Uterus (tissue), 4 donors: ENCODE measurements around the gene FAM181A. TPM values are rescaled to one million over a fixed set of nuclear protein-coding genes. Genes with fewer than 3 reads are reported as not detected.

Experiments used
- DNase-seq, 2 donors: peaks; one replicate each; pipeline ENCODE4 v3.0.0-alpha.2; 2019 to 2020
- H3K27ac ChIP-seq, 2 donors: fragments of 200-600 bp; sonication (generic); 1 replicate in 1 of 2; 2 replicates in 1 of 2; pipeline ENCODE4 v1.5.1; 2016 to 2018
- H3K27me3 ChIP-seq, 2 donors: fragments of 200-600 bp; sonication (generic); one replicate each; pipeline ENCODE4 v1.5.1; 2018 to 2019; ENCODE audit warnings: control low read depth in 1 of 2
- H3K36me3 ChIP-seq, 2 donors: fragments of 200-600 bp; sonication (generic); one replicate each; pipeline ENCODE4 v1.5.1; 2019; ENCODE audit warnings: control low read depth in 1 of 2
- H3K4me1 ChIP-seq, 2 donors: fragments of 200-600 bp; sonication (generic); one replicate each; pipeline ENCODE4 v1.5.1; 2018 to 2019; ENCODE audit warnings: control low read depth in 1 of 2
- H3K4me3 ChIP-seq, 2 donors: fragments of 200-600 bp; sonication (generic); 1 replicate in 1 of 2; 2 replicates in 1 of 2; pipeline ENCODE4 v1.5.1; 2018 to 2019; ENCODE audit warnings: mild to moderate bottlenecking in 1 of 2
- H3K9me3 ChIP-seq, 2 donors: fragments of 200-600 bp; sonication (generic); one replicate each; pipeline ENCODE4 v1.5.1; 2019; ENCODE audit warnings: control low read depth in 1 of 2
- CTCF ChIP-seq, 4 experiments: fragments of 200-600 bp in 2 of 4; fragments of 450-650 bp in 2 of 4; sonication (generic) in 2 of 4; IDR thresholded peaks; one replicate each; pipeline ENCODE4 v1.5.1; 2016 to 2019; ENCODE audit warnings: antibody characterized with exemption in 4 of 4, mild to moderate bottlenecking in 2 of 4, moderate library complexity in 1 of 4
- POLR2A ChIP-seq, 2 donors: fragments of 450-650 bp; IDR thresholded peaks; one replicate each; pipeline ENCODE4 v1.6.1; 2016; ENCODE audit warnings: antibody characterized with exemption in 2 of 2, mild to moderate bottlenecking in 1 of 2, moderate library complexity in 1 of 2
- intact Hi-C: fragments of 100-400 bp; cut with DNase I; formaldehyde crosslinking; loops from one replicate; pipeline ENCODE4 v1.15.1; 2023; ENCODE audit warnings: low total_unique reads
- total RNA-seq, 4 donors: library from RNA; depleted of rRNA in 3 of 4; stranded (reverse); fragments of >200 nt in 3 of 4; gene quantifications; one replicate each; pipeline versions ENCODE4 v1.1.0 to v1.2.4, GENCODE V29; 2014 to 2023
- donor health status: DM: yes; HTN: yes; CAD: no.

FAM181A gene
- total RNA-seq, 4 donors from 2014 or later, result 0.48 TPM; not detected in 3

- intact Hi-C loops, result no loop called here
Observed at GRCh38 chr14:93926245-93926872, 785 bp upstream of the FAM181A start.

GRCh38 chr14:93927800-93928145, 629 bp downstream of the FAM181A start:
- Histone ChIP-seq H3K4me1 (no peaks in the 10 kb centered on the region), H3K4me3 (no peak overlapping the region), H3K27me3 (no peaks in the 10 kb centered on the region), H3K36me3 (no peaks in the 10 kb centered on the region), H3K9me3 (no peaks in the 10 kb centered on the region), H3K27ac (no peak overlapping the region)
- TF ChIP-seq POLR2A (IDR thresholded peaks at IDR 0.05), result no peak
- no peak for TF ChIP-seq CTCF (IDR thresholded peaks at IDR 0.05)
- intact Hi-C loops, result no loop called here
- DNase-seq, result no peak

More at GRCh38 chr14:93926245-93926872, 785 bp upstream of the FAM181A start:
- Histone ChIP-seq H3K36me3 (no peaks in the 10 kb centered on the region), H3K9me3 (no peaks in the 10 kb centered on the region), H3K4me3 (no peak overlapping the region), H3K4me1 (no peaks in the 10 kb centered on the region), H3K27ac (no peak overlapping the region), H3K27me3 (no peaks in the 10 kb centered on the region)
- TF ChIP-seq CTCF (IDR thresholded peaks at IDR 0.05) (no peak), POLR2A (IDR thresholded peaks at IDR 0.05) (no peak)
- no peak for DNase-seq

- no peaks in the 10 kb centered on the region for H3K4me1 ChIP-seq
- no peaks in the 10 kb centered on the region for H3K9me3 ChIP-seq
- no peaks in the 10 kb centered on the region for H3K27me3 ChIP-seq
- no peak overlapping the region for H3K27ac ChIP-seq
- no peaks in the 10 kb centered on the region for H3K36me3 ChIP-seq
- DNase-seq, result no peak
- no peak overlapping the region for H3K4me3 ChIP-seq
- no peak for TF ChIP-seq CTCF (IDR thresholded peaks at IDR 0.05)
- TF ChIP-seq POLR2A (IDR thresholded peaks at IDR 0.05), result no peak
- intact Hi-C loops, result no loop called here
Observed at GRCh38 chr14:93928184-93929047, 1.3 kb downstream of the FAM181A start.

DNA sequence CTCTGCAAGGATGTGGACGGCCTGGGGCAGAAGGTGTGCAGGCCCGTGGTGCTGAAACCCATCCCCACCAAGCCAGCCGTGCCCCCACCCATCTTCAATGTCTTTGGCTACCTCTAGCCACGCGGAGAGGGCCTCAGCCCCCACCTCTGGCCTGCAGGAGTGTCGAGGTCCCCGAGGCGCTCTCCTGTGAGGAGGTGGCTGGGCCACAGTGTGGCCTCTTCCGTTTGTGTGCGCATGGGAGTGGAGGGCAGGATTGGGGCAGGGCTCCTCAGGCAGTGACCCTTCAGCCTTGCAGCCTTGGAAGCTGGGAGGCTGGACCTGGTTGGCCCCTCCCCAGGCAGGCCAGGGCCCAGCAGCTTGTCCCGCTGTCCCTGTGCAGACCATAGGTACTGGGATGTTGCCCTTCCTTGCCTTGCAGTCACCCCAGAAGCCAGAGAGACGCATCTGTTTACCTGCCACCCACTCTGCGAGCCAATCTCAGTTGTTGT, 1.9 kb downstream of the FAM181A start:
- H3K27me3 ChIP-seq, result no peaks in the 10 kb centered on the region
- no peaks in the 10 kb centered on the region for H3K36me3 ChIP-seq
- intact Hi-C loops, result no loop called here
- no peaks in the 10 kb centered on the region for H3K9me3 ChIP-seq
- H3K4me3 ChIP-seq, result no peak overlapping the region
- TF ChIP-seq CTCF (IDR thresholded peaks at IDR 0.05), result no peak
- TF ChIP-seq POLR2A (IDR thresholded peaks at IDR 0.05), result no peak
- no peak overlapping the region for H3K27ac ChIP-seq
- no peak for DNase-seq
- no peaks in the 10 kb centered on the region for H3K4me1 ChIP-seq

GRCh38 chr14:93929657-93930056, 2.5 kb downstream of the FAM181A start:
- Histone ChIP-seq H3K27ac (no peak overlapping the region), H3K9me3 (no peaks in the 10 kb centered on the region)
- no peak for TF ChIP-seq CTCF (IDR thresholded peaks at IDR 0.05)
- no peak for TF ChIP-seq POLR2A (IDR thresholded peaks at IDR 0.05)

More at GRCh38 chr14:93929657-93930056, 2.5 kb downstream of the FAM181A start:
- H3K4me3 ChIP-seq, result no peak overlapping the region
- H3K27me3 ChIP-seq, result no peaks in the 10 kb centered on the region
- H3K4me1 ChIP-seq, result no peaks in the 10 kb centered on the region
- DNase-seq, result no peak
- intact Hi-C loops, result no loop called here
- H3K36me3 ChIP-seq, result no peaks in the 10 kb centered on the region
